HepG2 (cell line): ENCODE data around the gene IFT172. TPM values are rescaled to one million over a fixed set of nuclear protein-coding genes. Genes with fewer than 3 reads are reported as not detected.

ENCODE experiments used
- ATF7-NPFF ChIP-seq: sonication (generic); formaldehyde crosslinking; IDR thresholded peaks from 2 replicates; pipeline ENCODE4 v1.8.1; 2023; ENCODE audit warnings: mild to moderate bottlenecking, low read depth, missing genetic modification reagents, moderate library complexity
- CREBL2 ChIP-seq: sonication (generic); formaldehyde crosslinking; IDR thresholded peaks from 2 replicates; pipeline ENCODE4 v1.8.1; 2023; ENCODE audit warnings: missing genetic modification reagents, mild to moderate bottlenecking, borderline replicate concordance
- FOXA1 ChIP-seq, 2 experiments: fragments of 450-650 bp in 1 of 2; sonication (generic) in 1 of 2; formaldehyde crosslinking in 1 of 2; IDR thresholded peaks; 2 replicates each; pipeline versions ENCODE4 v1.4.0 to v1.6.1; 2016 to 2020; ENCODE audit warnings: missing genetic modification reagents in 1 of 2
- HNF1A ChIP-seq, 2 experiments: sonication (generic) in 1 of 2; formaldehyde crosslinking in 1 of 2; IDR thresholded peaks; 2 replicates each; pipeline versions ENCODE4 v1.4.0 to v1.6.1; 2016 to 2020; ENCODE audit warnings: borderline replicate concordance in 1 of 2, low read depth in 1 of 2, mild to moderate bottlenecking in 1 of 2, missing genetic modification reagents in 1 of 2
- MED13 ChIP-seq: sonication (generic); formaldehyde crosslinking; IDR thresholded peaks from 2 replicates; pipeline ENCODE4 v1.5.0; 2020; ENCODE audit warnings: missing genetic modification reagents
- RFX1 ChIP-seq: fragments of 450-650 bp; IDR thresholded peaks from 2 replicates; pipeline ENCODE4 v1.6.1; 2017
- SNAPC4 ChIP-seq: sonication (generic); formaldehyde crosslinking; IDR thresholded peaks from 2 replicates; pipeline ENCODE4 v1.4.0; 2020; ENCODE audit warnings: mild to moderate bottlenecking, missing genetic modification reagents
- YEATS4 ChIP-seq: sonication (generic); formaldehyde crosslinking; IDR thresholded peaks from 2 replicates; pipeline ENCODE4 v1.4.0; 2020; ENCODE audit warnings: missing genetic modification reagents, borderline replicate concordance
- ZNF142 ChIP-seq: sonication (generic); formaldehyde crosslinking; IDR thresholded peaks from 2 replicates; pipeline ENCODE4 v1.4.0; 2020; ENCODE audit warnings: missing genetic modification reagents
- ZXDC ChIP-seq: sonication (generic); formaldehyde crosslinking; IDR thresholded peaks from 2 replicates; pipeline ENCODE4 v1.5.0; 2020; ENCODE audit warnings: mild to moderate bottlenecking, missing genetic modification reagents
- polyA plus RNA-seq, 8 experiments: library from polyadenylated mRNA; depleted of rRNA in 3 of 8; stranded (reverse) in 7 of 8; unstranded in 1 of 8; fragments of >200 nt; fragmentation: Illumina TruSeq in 4 of 8; extraction: Trizol in 4 of 8; gene quantifications; 2 replicates each; pipeline versions ENCODE4 v1.2.1 to v1.2.3, GENCODE V29; 2011 to 2016; ENCODE audit warnings: low read depth in 4 of 8, missing spikeins in 1 of 8, mixed read lengths in 1 of 8; ENCODE audit not compliant: insufficient read depth in 1 of 8
- total RNA-seq, 5 experiments: library from RNA; depleted of rRNA; stranded (reverse); fragments of >200 nt; fragmentation: Illumina TruSeq; extraction: Trizol; gene quantifications; 2 replicates each; pipeline ENCODE4 v1.2.3, GENCODE V29; 2016; ENCODE audit warnings: low read depth in 1 of 5

IFT172 gene
- total and polyA plus RNA-seq, 2 of the 13 experiments (the other 11 are each of a cell fraction or from before 2014, with no cell fraction given) = 21.6 to 35.7 TPM

- no peak for TF ChIP-seq HNF1A (IDR thresholded peaks at IDR 0.05; ENCODE audit: low read depth)
- no peak for TF ChIP-seq HNF1A (CRISPR knock-in tag; IDR thresholded peaks at IDR 0.05; ENCODE audit: borderline replicate concordance)
- no peak for TF ChIP-seq SNAPC4 (CRISPR knock-in tag)
- TF ChIP-seq ZXDC (CRISPR knock-in tag) = 0 out of 2 replicates have a peak, but pooled peaks have one; percentile 74
- no peak for TF ChIP-seq FOXA1 (IDR thresholded peaks at IDR 0.05)
- TF ChIP-seq FOXA1 (CRISPR knock-in tag; IDR thresholded peaks at IDR 0.05) = no peak
- TF ChIP-seq ZNF142 (CRISPR knock-in tag) = 0 out of 2 replicates have a peak, but pooled peaks have one; percentile 28
- TF ChIP-seq YEATS4 = no peak
- no peak for TF ChIP-seq ATF7-NPFF (CRISPR knock-in tag)
- no peak for TF ChIP-seq RFX1
- no peak for TF ChIP-seq MED13 (CRISPR knock-in tag)
- TF ChIP-seq CREBL2 = no peak
These were observed 435 bp downstream of the IFT172 start (continued) for GRCh38 chr2:27489118-27489497.
